Breast epithelium (tissue), 3 donors: Measurements from ENCODE around the gene HEBP2.

Source experiments
- POLR2A ChIP-seq: fragments of 450-650 bp; IDR thresholded peaks from one replicate; pipeline ENCODE4 v1.6.1; 2016; ENCODE audit warnings: antibody characterized with exemption, mild to moderate bottlenecking, moderate library complexity
- POLR2AphosphoS5 ChIP-seq, 3 donors: sonication (generic); formaldehyde crosslinking; IDR thresholded peaks; one replicate each; pipeline ENCODE4 v1.6.1; 2017; ENCODE audit warnings: antibody characterized with exemption in 3 of 3
- TF ChIP-seq, protein P1 (sequence below), 3 donors: fragments of 450-650 bp; IDR thresholded peaks; one replicate each; pipeline ENCODE4 v1.5.1; 2016 to 2017; ENCODE audit warnings: antibody characterized with exemption in 3 of 3, mild to moderate bottlenecking in 3 of 3, moderate library complexity in 3 of 3

DNA sequence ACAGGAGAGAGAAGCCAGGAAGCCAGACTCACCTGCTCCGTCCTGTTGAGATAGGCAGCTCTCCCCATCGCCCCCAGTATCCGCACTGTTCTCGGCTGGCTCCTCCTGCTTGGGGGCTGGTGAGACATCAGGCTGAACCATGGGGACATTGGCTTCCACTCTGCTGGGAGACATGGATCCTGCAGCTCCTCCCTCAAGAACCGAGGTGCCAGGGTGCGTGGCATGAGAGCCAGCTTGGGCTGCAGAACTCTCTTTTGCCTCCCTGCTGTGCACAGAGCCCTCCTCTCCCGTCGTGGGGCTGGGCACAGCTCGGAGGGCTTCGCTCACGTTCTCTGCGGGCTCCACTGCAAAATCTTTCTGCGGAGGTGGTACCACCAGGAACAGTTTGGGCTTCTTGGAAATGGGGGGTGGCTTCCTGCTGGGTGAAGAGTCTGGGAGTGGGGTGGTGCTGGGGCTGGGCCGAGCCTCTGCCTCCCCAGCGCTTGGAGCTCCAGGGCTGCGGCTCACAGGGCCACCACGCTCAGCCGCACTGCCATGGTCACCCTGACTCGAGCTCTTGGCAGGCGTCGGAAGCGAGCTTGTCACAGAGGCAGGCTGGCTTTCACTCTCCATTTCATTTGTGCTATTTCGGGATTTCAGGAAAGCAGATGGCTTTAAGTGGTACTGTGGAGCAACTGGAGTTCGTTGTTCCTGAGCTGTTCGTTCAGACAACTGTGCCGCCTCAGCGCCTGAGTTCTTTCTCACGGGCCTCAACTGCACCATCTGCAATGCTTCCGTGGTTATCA is 26.5 kb downstream of the HEBP2 start:
- TF ChIP-seq, protein P1, sequence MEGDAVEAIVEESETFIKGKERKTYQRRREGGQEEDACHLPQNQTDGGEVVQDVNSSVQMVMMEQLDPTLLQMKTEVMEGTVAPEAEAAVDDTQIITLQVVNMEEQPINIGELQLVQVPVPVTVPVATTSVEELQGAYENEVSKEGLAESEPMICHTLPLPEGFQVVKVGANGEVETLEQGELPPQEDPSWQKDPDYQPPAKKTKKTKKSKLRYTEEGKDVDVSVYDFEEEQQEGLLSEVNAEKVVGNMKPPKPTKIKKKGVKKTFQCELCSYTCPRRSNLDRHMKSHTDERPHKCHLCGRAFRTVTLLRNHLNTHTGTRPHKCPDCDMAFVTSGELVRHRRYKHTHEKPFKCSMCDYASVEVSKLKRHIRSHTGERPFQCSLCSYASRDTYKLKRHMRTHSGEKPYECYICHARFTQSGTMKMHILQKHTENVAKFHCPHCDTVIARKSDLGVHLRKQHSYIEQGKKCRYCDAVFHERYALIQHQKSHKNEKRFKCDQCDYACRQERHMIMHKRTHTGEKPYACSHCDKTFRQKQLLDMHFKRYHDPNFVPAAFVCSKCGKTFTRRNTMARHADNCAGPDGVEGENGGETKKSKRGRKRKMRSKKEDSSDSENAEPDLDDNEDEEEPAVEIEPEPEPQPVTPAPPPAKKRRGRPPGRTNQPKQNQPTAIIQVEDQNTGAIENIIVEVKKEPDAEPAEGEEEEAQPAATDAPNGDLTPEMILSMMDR (IDR thresholded peaks at IDR 0.05): no peak
- TF ChIP-seq POLR2A: no peak
- TF ChIP-seq POLR2AphosphoS5 (IDR thresholded peaks at IDR 0.05): no peak
